Activated CD8-positive, alpha-beta memory T cell treated with anti-CD3 and anti-CD28 coated beads, Interleukin-2, amount 50 U/mL, for 4 hours (primary cell): Measurements from ENCODE around the gene EPB41L1.

Source experiments
- DNase-seq: peaks from one replicate; pipeline ENCODE4 v3.0.0-alpha.2; 2020

EPB41L1 gene

GRCh38 chr20:36231331-36231730 lies 76.8 kb downstream of the EPB41L1 start:
- no peak for DNase-seq

GRCh38 chr20:36234771-36235320 lies 80.3 kb downstream of the EPB41L1 start:
- DNase-seq = no peak

GRCh38 chr20:36235892-36236785 lies 81.6 kb downstream of the EPB41L1 start, which contains the start of gene AAR2:
AAR2 (plus strand) TSS chr20:36236478; CDS start chr20:36239869, 3,391 bp downstream.
- DNase-seq = peak; percentile 75

- DNase-seq = no peak
Measured at GRCh38 chr20:36236786-36237121, 82.2 kb downstream of the EPB41L1 start.

GRCh38 chr20:36237477-36237876 lies 82.9 kb downstream of the EPB41L1 start:
- DNase-seq = no peak

GRCh38 chr20:36238153-36238552 lies 83.6 kb downstream of the EPB41L1 start:
- DNase-seq = no peak

GRCh38 chr20:36238760-36239159 lies 84.2 kb downstream of the EPB41L1 start:
- DNase-seq = no peak

GRCh38 chr20:36240076-36240475 lies 85.5 kb downstream of the EPB41L1 start:
- DNase-seq = no peak

GRCh38 chr20:36241678-36242077 lies 87.1 kb downstream of the EPB41L1 start:
- no peak for DNase-seq

- no peak for DNase-seq
Measured at GRCh38 chr20:36243726-36244125, 89.2 kb downstream of the EPB41L1 start.

- no peak for DNase-seq
Measured at GRCh38 chr20:36246401-36246800, 91.9 kb downstream of the EPB41L1 start.

GRCh38 chr20:36248836-36249235 lies 94.3 kb downstream of the EPB41L1 start:
- no peak for DNase-seq

GRCh38 chr20:36249450-36249849 lies 94.9 kb downstream of the EPB41L1 start:
- DNase-seq = no peak

- no peak for DNase-seq
Measured at GRCh38 chr20:36251426-36251825, 96.9 kb downstream of the EPB41L1 start.

GRCh38 chr20:36252511-36252910 lies 98.0 kb downstream of the EPB41L1 start:
- no peak for DNase-seq

GRCh38 chr20:36253036-36253435 lies 98.5 kb downstream of the EPB41L1 start:
- no peak for DNase-seq

GRCh38 chr20:36254076-36254475 lies 99.5 kb downstream of the EPB41L1 start:
- no peak for DNase-seq

- DNase-seq = no peak
Measured at GRCh38 chr20:36255445-36255844, 100.9 kb downstream of the EPB41L1 start.

GRCh38 chr20:36259177-36260061 lies 104.9 kb downstream of the EPB41L1 start:
- DNase-seq = no peak

GRCh38 chr20:36260316-36260715 lies 105.8 kb downstream of the EPB41L1 start:
- no peak for DNase-seq

- DNase-seq = no peak
Measured at GRCh38 chr20:36261389-36262105, 107.0 kb downstream of the EPB41L1 start.

GRCh38 chr20:36262440-36262839 lies 107.9 kb downstream of the EPB41L1 start:
- no peak for DNase-seq
